Measurements from ENCODE around the gene ATP6AP1.

The ATP6AP1 gene

DNA sequence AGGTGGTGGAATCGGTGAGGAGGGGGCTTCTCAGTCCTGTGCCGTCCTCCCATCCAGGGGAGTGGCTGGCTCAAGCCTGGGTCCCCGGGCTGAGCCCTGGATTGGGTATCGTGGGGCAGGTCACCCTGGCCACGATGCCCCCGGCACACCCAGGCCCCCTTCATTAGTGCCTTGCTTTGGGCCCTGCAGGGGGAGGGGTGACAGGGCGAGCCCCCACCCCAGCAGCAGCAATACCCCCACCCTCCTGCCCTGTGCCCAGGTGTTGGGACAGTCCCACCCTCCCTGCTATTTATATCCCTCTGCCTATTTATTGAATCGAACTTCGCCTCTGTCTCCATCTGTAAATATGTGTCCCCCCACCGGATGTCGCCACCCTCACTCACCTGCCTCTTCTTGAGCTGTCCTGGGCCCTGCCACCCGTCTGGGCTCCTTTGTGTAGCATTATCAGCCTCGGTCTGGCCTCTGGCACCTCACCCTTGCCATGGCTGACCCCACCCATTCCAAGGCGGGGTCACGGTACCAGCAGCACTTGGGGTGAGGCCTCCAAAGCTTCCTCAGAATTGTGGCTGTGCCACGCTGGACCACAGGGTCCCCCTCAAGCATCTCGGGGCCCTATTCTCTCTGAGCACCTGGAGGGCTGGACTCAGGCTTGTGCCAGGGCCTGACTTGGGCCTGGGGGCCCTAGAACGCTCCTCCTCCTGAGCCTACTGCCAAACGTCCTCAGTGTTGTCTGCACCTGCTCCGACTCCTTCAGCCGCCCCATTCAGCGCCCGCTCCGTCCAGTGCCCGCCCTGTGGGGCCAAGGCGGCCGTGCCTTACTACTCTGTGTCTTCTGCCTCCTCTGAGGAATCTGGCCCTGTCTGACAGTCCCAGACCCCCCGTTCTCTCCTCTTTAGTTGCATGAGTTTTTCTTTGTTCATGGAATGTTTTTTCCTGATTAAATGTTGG lies 44.5 kb downstream of the ATP6AP1 start:
- DNase-seq = no peak

DNA sequence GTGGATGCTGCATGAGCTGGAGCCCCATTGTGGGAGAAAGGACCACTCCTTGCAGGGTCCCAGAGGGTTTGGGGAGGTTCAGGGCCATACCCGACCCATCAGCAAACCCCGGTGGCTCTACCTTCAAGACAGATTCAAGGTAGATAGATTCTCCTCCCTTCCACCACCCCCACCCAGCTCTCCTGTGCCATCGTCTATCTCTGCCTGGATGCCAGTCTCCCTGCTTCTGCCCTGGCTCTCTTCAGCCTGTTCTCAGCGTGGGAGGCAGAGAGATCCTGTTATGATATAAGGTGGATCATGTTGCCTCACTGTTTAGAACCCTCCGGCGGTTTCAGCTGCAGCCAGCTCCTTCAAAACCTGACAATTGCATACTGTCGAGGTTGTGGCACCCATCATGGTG lies 45.2 kb downstream of the ATP6AP1 start:
- DNase-seq = no peak

DNA sequence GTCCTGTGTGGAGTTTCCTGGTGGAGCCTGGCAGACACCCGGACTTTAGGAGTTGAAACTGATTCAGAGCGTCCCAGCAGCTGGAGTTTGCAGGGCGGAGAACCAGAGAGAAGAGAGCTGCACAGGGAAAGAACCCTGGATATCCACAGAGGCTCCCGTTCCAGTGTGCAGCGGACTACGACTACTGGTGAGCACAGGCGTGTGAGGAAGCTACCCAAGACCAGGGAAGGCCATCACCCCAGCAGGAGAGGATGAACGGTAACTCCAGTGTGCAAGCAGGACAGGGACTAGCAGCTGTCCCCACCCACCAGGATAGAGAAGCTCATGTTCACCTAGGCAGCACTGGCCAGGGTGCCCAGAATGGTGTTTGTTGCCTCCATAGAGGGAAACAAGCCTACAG lies 48.3 kb downstream of the ATP6AP1 start:
- DNase-seq = no peak

GRCh38 chrX:154477891-154478477 lies 49.5 kb downstream of the ATP6AP1 start:
- DNase-seq = no peak

- DNase-seq = peak; percentile 88
These were observed 50.5 kb downstream of the ATP6AP1 start, which contains the start of gene LAGE3 for GRCh38 chrX:154478728-154479622. Gene LAGE3, minus strand, starts transcription at chrX:154479281. Its CDS starts 366 bp downstream, at chrX:154478915.

DNA sequence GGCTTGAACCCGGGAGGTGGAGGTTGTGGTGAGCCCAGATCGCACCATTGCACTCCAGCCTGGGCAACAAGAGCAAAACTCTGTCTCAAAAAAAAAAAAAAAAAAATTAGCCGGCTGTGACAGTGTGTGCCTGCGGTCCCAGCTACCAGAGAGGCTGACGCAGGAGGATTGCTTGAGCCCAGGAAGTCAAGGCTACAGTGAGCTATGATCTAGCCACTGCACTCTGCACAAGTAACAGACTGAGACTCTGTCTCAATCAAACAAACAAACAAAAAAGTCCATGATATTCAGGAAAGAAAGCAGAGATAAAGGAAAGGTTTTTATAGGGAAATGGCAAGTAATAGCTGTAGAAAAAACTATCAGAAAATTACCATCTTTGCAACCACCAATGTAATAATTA lies 52.7 kb downstream of the ATP6AP1 start:
- no peak for DNase-seq

- no peak for DNase-seq
These were observed 53.6 kb downstream of the ATP6AP1 start for GRCh38 chrX:154481911-154482601.

- no peak for DNase-seq
These were observed 54.3 kb downstream of the ATP6AP1 start for GRCh38 chrX:154482786-154483185.

DNA sequence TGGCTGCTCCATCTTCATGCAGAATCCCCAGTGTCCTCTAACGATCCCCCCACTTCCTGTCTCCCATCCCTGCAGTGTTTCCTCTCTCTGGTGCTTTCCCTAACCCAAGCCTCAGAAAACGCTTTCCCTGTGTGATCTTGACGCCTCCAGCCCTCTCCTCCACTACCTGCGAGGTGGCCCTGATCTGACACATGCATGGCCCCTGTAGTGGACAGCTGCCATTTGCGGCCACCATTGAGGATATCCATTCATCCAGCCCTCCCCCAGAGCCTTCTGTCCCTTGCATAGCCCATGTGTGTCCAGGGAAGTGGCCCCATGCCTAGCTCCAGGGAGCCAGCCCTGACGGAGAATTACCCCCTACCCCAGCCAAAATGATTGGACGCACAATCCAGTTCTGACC lies 54.8 kb downstream of the ATP6AP1 start:
- no peak for DNase-seq

- DNase-seq = no peak
These were observed 56.0 kb downstream of the ATP6AP1 start for GRCh38 chrX:154484255-154485149.

DNA sequence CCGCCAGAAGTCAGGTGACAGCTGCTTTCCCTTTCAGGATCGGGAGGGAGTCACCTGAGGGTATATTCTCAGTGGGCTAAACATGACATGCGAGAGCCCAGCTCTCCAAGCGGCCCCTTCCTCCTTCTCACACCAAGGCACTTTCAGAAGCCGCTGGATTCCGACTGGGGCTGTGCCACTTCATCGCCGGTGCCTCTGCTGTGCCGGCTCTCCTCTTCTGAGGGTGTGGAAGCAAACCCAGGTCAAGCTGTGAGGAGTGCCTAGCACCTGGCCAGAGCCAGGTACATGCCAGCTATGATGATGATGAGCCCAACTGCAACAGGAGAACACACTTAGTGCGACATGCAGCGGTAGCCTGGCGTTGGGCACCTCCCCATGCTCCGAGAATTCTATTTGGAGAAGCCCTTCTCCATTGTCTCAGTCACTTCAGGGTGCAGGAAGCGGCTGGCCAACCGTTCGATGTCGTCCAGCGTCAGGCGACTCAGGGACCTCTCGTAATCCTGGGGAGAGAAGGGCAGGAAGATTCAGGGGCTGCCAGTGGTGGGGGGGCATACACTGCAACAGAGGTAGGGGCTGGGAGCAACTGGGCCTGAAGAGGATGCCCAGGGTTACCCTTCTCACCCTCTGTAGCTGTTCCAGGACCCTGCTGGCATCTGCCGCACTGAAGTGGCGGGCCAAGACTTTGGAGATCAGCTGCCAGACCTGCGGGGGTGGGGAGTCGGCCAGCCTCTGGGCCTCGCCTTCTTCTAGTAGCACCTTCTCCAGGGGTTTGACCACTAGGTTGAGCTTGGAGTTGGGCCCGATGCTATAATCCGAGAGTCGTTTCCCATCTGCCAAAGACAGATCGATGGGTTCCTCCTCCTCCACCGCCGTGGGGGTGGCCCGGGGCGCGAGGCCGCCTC lies 56.9 kb downstream of the ATP6AP1 start:
- no peak for DNase-seq

DNA sequence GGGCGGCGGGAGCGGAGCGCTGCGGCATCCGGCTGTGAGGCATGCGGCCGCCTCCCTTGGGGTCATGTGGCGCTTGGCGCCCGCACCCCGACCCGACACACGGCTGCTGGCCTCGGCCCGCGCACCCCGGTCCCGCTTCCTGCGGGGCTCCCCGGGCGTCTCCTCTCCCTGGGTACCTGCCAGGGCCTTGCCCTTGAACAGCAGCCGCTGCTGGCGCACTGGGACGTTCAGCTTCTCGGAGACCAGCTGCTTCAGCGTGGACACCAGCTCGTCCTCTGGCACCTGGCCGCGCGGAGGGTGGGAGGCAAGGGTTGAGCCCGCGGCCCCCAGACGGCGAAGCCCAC lies 57.5 kb downstream of the ATP6AP1 start:
- peak; percentile 11 for DNase-seq

Data from stimulated activated naive CD4-positive, alpha-beta T cell treated with Interleukin-2 at 50 U/mL for 16 hours (primary cell).